ENCODE measurements around the gene ZC3H7B.

Gene ZC3H7B

DNA sequence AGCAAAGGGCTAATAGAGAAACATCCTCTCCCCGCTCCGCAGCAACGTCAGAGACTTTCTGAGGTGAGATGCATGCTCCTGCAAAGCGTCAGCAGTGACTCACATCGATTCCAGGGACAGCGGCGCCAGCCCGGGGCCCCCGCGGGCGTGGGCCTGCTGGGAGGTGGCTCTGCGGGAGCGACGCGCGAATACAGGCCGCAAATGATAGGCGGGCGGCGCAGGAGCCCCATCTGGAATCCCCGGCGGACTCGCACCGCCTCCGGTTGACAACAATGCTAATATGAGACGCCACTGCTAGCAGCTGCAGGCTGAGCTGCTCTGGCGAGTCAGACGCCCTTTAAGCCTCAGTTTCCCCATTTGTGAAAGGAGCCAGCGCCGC is 15.9 kb upstream of the ZC3H7B start:
- Histone ChIP-seq H3K9me2 (ENCODE audit: low read depth, low read length) (no peaks in the 10 kb centered on the region), H4K20me1 (ENCODE audit: insufficient read depth, low read length) (no peaks in the 10 kb centered on the region), H3K36me3 (ENCODE audit: insufficient read depth, low read length) (peaks cover 39% of the 10 kb centered on the region), H3K79me2 (ENCODE audit: insufficient read depth, low read length) (peaks cover 25% of the 10 kb centered on the region), H3K4me1 (ENCODE audit: insufficient read depth, low read length, severe bottlenecking) (peaks cover 17% of the 10 kb centered on the region), H2AFZ (ENCODE audit: low read length) (no peak overlapping the region), H3K9ac (ENCODE audit: low read length) (peak overlapping the region; percentile 78), H3K9me3 (ENCODE audit: low read length) (no peaks in the 10 kb centered on the region), H3K4me2 (ENCODE audit: low read length) (peak overlapping the region; percentile 77), H3K27me3 (ENCODE audit: insufficient read depth, low read length) (no peaks in the 10 kb centered on the region), H3K27ac (ENCODE audit: low read depth, low read length, poor library complexity, severe bottlenecking) (peak overlapping the region; percentile 22), H3K4me3 (ENCODE audit: low read depth, low read length, poor library complexity, severe bottlenecking) (peak overlapping the region; percentile 78), H3F3A (ENCODE audit: insufficient read depth, low read length) (no peaks in the 10 kb centered on the region)
- no peak for TF ChIP-seq EZH2 (IDR thresholded peaks at IDR 0.05; ENCODE audit: borderline replicate concordance, low read length)
- TF ChIP-seq, protein P1, sequence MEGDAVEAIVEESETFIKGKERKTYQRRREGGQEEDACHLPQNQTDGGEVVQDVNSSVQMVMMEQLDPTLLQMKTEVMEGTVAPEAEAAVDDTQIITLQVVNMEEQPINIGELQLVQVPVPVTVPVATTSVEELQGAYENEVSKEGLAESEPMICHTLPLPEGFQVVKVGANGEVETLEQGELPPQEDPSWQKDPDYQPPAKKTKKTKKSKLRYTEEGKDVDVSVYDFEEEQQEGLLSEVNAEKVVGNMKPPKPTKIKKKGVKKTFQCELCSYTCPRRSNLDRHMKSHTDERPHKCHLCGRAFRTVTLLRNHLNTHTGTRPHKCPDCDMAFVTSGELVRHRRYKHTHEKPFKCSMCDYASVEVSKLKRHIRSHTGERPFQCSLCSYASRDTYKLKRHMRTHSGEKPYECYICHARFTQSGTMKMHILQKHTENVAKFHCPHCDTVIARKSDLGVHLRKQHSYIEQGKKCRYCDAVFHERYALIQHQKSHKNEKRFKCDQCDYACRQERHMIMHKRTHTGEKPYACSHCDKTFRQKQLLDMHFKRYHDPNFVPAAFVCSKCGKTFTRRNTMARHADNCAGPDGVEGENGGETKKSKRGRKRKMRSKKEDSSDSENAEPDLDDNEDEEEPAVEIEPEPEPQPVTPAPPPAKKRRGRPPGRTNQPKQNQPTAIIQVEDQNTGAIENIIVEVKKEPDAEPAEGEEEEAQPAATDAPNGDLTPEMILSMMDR (IDR thresholded peaks at IDR 0.05; ENCODE audit: low read length), result no peak

GRCh38 chr22:41285820-41286638 is 15.3 kb upstream of the ZC3H7B start, which contains the start of gene RANGAP1:
TSS of gene RANGAP1 (minus strand) at chr22:41286187. CDS start at chr22:41281044, 5,143 bp downstream.
- Histone ChIP-seq H3K36me3 (ENCODE audit: insufficient read depth, low read length) (peaks cover 33% of the 10 kb centered on the region), H4K20me1 (ENCODE audit: insufficient read depth, low read length) (no peaks in the 10 kb centered on the region), H2AFZ (ENCODE audit: low read length) (peak within 1 kb of the TSS; percentile 61), H3K4me2 (ENCODE audit: low read length) (peak within 1 kb of the TSS; percentile 85), H3K9me3 (ENCODE audit: low read length) (no peaks in the 10 kb centered on the region), H3F3A (ENCODE audit: insufficient read depth, low read length) (no peaks in the 10 kb centered on the region), H3K9me2 (ENCODE audit: low read depth, low read length) (no peaks in the 10 kb centered on the region), H3K27ac (ENCODE audit: low read depth, low read length, poor library complexity, severe bottlenecking) (peak within 1 kb of the TSS; percentile 85), H3K27me3 (ENCODE audit: insufficient read depth, low read length) (no peaks in the 10 kb centered on the region), H3K9ac (ENCODE audit: low read length) (peak within 1 kb of the TSS; percentile 78), H3K4me3 (ENCODE audit: low read depth, low read length, poor library complexity, severe bottlenecking) (peak within 1 kb of the TSS; percentile 78), H3K4me1 (ENCODE audit: insufficient read depth, low read length, severe bottlenecking) (peaks cover 17% of the 10 kb centered on the region), H3K79me2 (ENCODE audit: insufficient read depth, low read length) (peaks cover 25% of the 10 kb centered on the region)
- TF ChIP-seq, protein P1 (IDR thresholded peaks at IDR 0.05; ENCODE audit: low read length), result no peak
- TF ChIP-seq EZH2 (IDR thresholded peaks at IDR 0.05; ENCODE audit: borderline replicate concordance, low read length), result no peak

DNA sequence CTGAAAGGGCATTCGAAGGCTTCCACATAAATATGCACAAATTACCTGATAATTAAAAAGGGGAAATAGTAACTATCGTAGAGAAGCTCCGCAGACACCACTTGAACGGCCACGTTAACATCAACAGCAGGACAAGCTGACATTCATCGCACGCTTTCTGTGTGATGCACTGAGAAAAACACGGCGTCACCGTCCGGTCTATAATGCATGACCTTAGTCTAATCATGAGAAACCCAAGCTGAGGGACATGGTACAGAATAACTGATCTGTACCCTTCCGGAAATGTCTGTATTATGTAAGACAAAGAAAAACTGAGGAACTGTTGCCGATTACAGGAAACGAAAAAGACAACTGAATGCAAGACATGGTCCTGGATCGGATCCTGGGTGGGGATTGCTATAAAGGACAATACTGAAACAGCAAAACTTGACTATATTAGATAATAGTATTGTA is 14.7 kb upstream of the ZC3H7B start:
- Histone ChIP-seq H3K36me3 (ENCODE audit: insufficient read depth, low read length) (peaks cover 26% of the 10 kb centered on the region), H3K9me2 (ENCODE audit: low read depth, low read length) (no peaks in the 10 kb centered on the region), H4K20me1 (ENCODE audit: insufficient read depth, low read length) (no peaks in the 10 kb centered on the region), H3K9me3 (ENCODE audit: low read length) (no peaks in the 10 kb centered on the region), H2AFZ (ENCODE audit: low read length) (peak overlapping the region; percentile 61), H3K27me3 (ENCODE audit: insufficient read depth, low read length) (no peaks in the 10 kb centered on the region), H3F3A (ENCODE audit: insufficient read depth, low read length) (no peaks in the 10 kb centered on the region), H3K4me3 (ENCODE audit: low read depth, low read length, poor library complexity, severe bottlenecking) (peak overlapping the region; percentile 78), H3K9ac (ENCODE audit: low read length) (peak overlapping the region; percentile 78), H3K4me1 (ENCODE audit: insufficient read depth, low read length, severe bottlenecking) (peaks cover 17% of the 10 kb centered on the region), H3K79me2 (ENCODE audit: insufficient read depth, low read length) (peaks cover 25% of the 10 kb centered on the region), H3K4me2 (ENCODE audit: low read length) (peak overlapping the region; percentile 85), H3K27ac (ENCODE audit: low read depth, low read length, poor library complexity, severe bottlenecking) (peak overlapping the region; percentile 85)
- no peak for TF ChIP-seq EZH2 (IDR thresholded peaks at IDR 0.05; ENCODE audit: borderline replicate concordance, low read length)
- TF ChIP-seq, protein P1 (IDR thresholded peaks at IDR 0.05; ENCODE audit: low read length), result no peak

All from OCI-LY1 (cell line).